GM18526 (cell line): ENCODE measurements around the gene PRX.
A peak's percentile ranks its signal among the peaks of the same experiment; 100 is the strongest.

Source experiments
- POLR2A ChIP-seq: IDR thresholded peaks from 3 replicates; pipeline ENCODE4 v1.6.1; 2011; ENCODE audit not compliant: insufficient read length; ENCODE audit errors: extremely low read depth

Gene PRX

GRCh38 chr19:40420766-40421765 is 7.9 kb upstream of the PRX start:
- TF ChIP-seq POLR2A: peak; percentile 67

- no peak for TF ChIP-seq POLR2A
Observed at GRCh38 chr19:40420451-40420765, 7.2 kb upstream of the PRX start.

GRCh38 chr19:40419780-40420179 is 6.6 kb upstream of the PRX start:
- TF ChIP-seq POLR2A: no peak

DNA sequence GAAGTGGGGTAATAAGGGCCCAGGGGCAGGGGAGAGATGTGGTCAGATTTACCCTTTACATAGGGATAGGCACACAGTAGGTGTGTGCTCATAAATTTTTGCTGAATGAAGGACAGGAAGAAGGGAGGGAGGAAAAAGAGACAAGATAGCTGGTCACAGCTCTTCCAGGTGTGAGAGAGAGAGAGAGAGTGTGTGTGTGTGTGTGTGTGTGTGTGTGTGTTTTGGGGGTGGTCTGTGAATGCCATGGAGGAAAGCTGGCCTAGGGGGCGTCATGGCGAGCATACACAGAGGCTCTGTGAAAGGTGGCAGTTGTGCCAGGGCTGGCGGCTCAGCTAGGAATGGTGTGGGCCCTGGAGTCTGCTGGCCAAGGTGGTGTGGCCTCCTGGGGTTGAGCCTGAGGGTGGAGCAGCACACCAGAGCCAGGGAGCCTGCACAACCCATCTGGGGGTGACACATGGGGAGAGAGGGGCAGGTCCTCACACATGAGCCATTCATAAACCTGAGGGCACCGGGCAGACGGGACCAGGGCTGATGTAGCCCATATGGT is 6.0 kb upstream of the PRX start:
- no peak for TF ChIP-seq POLR2A

- no peak for TF ChIP-seq POLR2A
Observed at GRCh38 chr19:40418040-40418439, 4.9 kb upstream of the PRX start.

DNA sequence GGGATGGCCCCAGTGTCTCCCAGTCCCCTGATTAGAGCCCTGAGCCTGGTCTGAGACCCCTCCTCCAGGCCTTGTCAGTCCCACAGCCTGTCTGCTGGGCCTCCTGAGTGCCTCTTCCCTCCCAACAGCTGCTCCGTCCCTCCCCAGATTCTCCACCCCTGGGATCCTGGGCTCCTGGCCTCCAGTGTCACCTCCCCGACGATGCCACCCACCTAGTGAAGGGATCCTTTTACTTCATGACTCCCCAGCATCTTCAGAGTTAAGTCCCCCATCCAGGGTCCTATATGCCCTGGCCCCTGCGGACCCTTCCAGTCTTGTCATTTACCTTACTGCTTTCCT is 4.4 kb upstream of the PRX start:
- no peak for TF ChIP-seq POLR2A

DNA sequence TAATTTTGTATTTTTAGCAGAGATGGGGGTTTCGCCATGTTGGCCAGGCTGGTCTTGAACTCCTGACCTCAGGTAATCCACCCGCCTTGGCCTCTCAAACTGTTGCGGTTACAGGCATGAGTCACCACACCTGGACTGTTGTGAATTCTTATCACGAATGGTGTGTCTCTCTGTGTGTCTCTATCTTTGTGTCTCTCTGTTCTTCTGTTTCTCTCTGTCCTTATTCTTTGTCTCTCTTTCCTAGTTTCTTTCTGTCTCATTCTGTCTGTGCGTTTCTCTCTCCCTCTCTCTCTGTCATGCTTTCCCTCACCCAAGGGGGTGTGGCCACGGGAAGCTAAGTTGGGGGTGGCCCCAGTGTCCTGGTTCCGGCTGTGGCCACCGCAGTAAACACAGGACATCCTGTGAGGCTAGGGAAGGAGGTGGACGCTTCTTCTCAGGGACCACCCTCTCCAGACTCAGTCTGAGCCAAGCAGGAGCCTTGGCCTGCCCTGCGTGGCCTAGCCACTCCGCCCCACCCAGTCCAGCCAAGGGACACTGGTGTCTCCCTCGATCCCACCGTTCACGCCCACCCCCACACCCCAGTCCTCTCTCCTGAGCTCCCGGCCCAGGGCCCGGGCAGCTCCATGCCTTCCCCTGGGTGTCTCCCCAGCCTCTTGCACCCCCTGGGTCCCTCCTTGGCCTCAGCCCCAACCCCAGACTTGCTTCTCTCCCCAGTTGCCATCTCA is 3.9 kb upstream of the PRX start:
- TF ChIP-seq POLR2A: peak; percentile 14

GRCh38 chr19:40415768-40416167 is 2.6 kb upstream of the PRX start:
- TF ChIP-seq POLR2A: no peak

GRCh38 chr19:40414542-40415535 is 1.7 kb upstream of the PRX start:
- TF ChIP-seq POLR2A: no peak

- no peak for TF ChIP-seq POLR2A
Observed at GRCh38 chr19:40412866-40413265, 312 bp downstream of the PRX start.

DNA sequence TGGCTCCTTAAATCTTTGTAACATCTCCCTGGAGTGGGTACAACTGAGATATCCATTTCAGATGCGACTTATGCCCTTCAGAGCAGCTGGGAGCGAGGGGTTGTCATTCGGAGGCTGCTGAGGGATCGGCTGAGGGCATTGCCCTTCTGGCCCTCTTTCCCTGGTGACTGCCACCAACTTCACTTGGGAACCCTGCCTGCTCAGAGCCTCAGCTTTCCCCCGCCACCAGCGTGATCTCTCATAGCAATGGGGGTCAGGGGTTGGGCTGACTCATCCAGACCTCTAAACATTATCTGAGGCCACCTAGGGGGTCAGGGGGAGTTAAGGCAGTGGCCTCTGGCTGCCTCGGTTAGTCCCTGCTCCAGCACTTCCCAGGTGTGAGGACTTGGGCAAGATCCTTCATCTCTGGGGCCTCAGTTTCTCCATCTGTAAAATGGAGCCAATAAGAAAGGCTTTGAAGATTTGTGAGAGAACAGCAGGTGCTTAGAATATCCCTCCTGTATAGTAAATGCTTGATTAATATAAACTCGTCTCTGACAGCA is 1.1 kb downstream of the PRX start:
- TF ChIP-seq POLR2A: no peak

DNA sequence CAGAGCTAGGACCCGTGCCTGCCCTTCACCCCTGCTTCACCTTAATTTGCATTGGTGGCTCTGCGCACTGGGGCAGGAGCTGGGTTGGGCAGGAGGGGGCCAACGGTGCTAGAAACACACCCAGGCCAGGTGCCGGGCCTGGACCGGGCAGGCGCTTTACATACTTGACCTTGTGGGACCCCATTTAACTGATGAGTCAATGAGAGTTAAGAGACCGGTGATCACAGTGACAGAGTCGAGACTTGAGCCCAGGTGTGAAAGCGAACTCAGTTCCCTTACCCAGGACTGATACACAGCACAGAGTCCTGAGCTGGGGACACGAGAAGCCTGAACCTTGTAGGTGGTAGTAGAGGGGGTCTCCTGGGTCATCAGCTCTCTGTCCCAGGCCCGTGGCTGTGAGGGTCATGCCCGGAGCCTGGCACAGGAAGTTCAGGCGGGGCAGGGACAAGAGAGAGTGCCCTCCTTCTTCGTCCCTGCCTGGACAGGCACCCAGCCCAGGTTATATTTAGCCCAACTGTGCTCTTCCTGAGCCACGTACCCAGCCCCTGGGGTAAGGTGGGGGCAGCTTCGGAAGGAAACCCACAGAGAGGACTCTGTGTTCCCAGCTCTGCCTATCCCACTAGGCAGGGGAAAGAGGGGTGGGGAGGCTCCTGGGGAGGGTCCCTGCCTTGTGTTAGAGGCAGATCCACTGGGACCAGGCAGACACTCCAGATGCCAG is 1.9 kb downstream of the PRX start:
- no peak for TF ChIP-seq POLR2A

GRCh38 chr19:40410030-40410389 is 3.2 kb downstream of the PRX start:
- no peak for TF ChIP-seq POLR2A
